Breast epithelium (tissue), 3 donors: ENCODE measurements around the gene UBASH3B.

Experiments used
- POLR2A ChIP-seq: fragments of 450-650 bp; IDR thresholded peaks from one replicate; pipeline ENCODE4 v1.6.1; 2016; ENCODE audit warnings: antibody characterized with exemption, mild to moderate bottlenecking, moderate library complexity
- TF ChIP-seq, protein P1 (sequence below), 3 donors: fragments of 450-650 bp; IDR thresholded peaks; one replicate each; pipeline ENCODE4 v1.5.1; 2016 to 2017; ENCODE audit warnings: antibody characterized with exemption in 3 of 3, mild to moderate bottlenecking in 3 of 3, moderate library complexity in 3 of 3

DNA sequence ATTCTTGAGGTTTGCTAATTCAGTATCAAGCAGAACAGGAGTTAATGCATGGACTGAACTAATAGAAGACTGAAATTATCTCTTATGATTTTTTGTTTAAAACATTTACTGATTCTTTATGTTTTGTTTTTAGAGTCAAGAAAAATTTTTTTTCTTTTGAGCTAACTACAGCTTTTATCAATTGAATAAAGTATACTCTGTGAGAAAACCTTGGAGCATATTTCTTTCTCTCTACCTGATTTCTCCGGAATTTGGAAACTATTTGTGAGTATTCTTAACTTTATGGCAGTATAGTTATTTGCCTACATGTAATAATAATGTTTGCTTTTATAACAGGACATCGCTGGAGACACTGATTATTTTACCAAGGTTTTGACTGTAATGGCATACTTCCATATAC is 164.6 kb downstream of the UBASH3B start:
- TF ChIP-seq POLR2A: no peak
- TF ChIP-seq, protein P1, sequence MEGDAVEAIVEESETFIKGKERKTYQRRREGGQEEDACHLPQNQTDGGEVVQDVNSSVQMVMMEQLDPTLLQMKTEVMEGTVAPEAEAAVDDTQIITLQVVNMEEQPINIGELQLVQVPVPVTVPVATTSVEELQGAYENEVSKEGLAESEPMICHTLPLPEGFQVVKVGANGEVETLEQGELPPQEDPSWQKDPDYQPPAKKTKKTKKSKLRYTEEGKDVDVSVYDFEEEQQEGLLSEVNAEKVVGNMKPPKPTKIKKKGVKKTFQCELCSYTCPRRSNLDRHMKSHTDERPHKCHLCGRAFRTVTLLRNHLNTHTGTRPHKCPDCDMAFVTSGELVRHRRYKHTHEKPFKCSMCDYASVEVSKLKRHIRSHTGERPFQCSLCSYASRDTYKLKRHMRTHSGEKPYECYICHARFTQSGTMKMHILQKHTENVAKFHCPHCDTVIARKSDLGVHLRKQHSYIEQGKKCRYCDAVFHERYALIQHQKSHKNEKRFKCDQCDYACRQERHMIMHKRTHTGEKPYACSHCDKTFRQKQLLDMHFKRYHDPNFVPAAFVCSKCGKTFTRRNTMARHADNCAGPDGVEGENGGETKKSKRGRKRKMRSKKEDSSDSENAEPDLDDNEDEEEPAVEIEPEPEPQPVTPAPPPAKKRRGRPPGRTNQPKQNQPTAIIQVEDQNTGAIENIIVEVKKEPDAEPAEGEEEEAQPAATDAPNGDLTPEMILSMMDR (IDR thresholded peaks at IDR 0.05): no peak
